Measurements from ENCODE around the gene SERGEF.

- TF ChIP-seq EZH2phosphoT487 (IDR thresholded peaks at IDR 0.05; ENCODE audit: insufficient read depth, low read depth) (no peak), EZH2 (IDR thresholded peaks at IDR 0.05; ENCODE audit: insufficient read depth, poor library complexity, severe bottlenecking) (no peak)
Measured at GRCh38 chr11:17950644-17951043, 62.2 kb downstream of the SERGEF start.
